HCT116 (cell line): Measurements from ENCODE around the gene SLITRK2. TPM values are rescaled to one million over a fixed set of nuclear protein-coding genes. Genes with fewer than 3 reads are reported as not detected.

ENCODE experiments used
- ATAC-seq: fragments of 200-7000 bp; cut with Tn5 transposase; 2 replicates; pipeline ENCODE4 v1.9.1; 2020; ENCODE audit warnings: mild to moderate bottlenecking, moderate library complexity
- BruUV-seq: library from RNA; stranded (reverse); fragments of 400-500 nt; replicated peaks from 2 replicates; lab custom pipeline; 2021; lab: Mats Ljungman, UMichigan
- CTCF ChIA-PET: fragments of 300-600 bp; sonication (Branson Sonifier 250); formaldehyde crosslinking; loops from one replicate; lab custom pipeline; 2021; ENCODE audit warnings: antibody characterized with exemption; lab: Charles Lee
- POLR2A ChIA-PET: fragments of 300-600, 350-600 bp; sonication (Branson Sonifier 250); formaldehyde crosslinking; loops from one replicate; lab custom pipeline; 2021; ENCODE audit warnings: antibody characterized with exemption; lab: Charles Lee
- RAD21 ChIA-PET, 2 experiments: fragments of 300-600 bp; sonication (Branson Sonifier 250); formaldehyde crosslinking; loops; one replicate each; lab custom pipeline; 2023; ENCODE audit warnings: low total read pairs in 2 of 2; ENCODE audit not compliant: uncharacterized antibody in 2 of 2, unreplicated experiment in 2 of 2, low non-redundant PET in 1 of 2; lab: Charles Lee
- DNase-seq: peaks from one replicate; pipeline ENCODE4 v3.0.0-alpha.2; 2010; ENCODE audit warnings: low read depth, low spot score
- H2AFZ ChIP-seq: fragments of 200-600 bp; shearing (Covaris generic), sonication (generic); 2 replicates; pipeline ENCODE4 v1.6.1; 2017; ENCODE audit warnings: low read depth, mixed run types, mixed read lengths, antibody characterized with exemption, low read length; ENCODE audit not compliant: poor library complexity, severe bottlenecking
- H3K27ac ChIP-seq: 2 replicates; pipeline ENCODE4 v1.5.1; 2012; ENCODE audit warnings: low read depth, low read length
- H3K27me3 ChIP-seq: fragments of 200-600 bp; sonication (generic); 2 replicates; pipeline ENCODE4 v1.6.1; 2016; ENCODE audit warnings: mixed run types, low read length, mixed read lengths; ENCODE audit not compliant: insufficient read depth
- H3K36me3 ChIP-seq, 2 experiments: fragments of 200-500 bp in 1 of 2; fragments of 200-600 bp in 1 of 2; sonication (Bioruptor generic) in 1 of 2; sonication (generic) in 1 of 2; 2 replicates each; pipeline versions ENCODE4 v1.5.1 to v1.6.1; 2014 to 2016; ENCODE audit warnings: low read length in 2 of 2, inconsistent platforms in 1 of 2, mixed read lengths in 1 of 2, mixed run types in 1 of 2; ENCODE audit not compliant: insufficient read depth in 2 of 2, control insufficient read depth in 1 of 2
- H3K4me1 ChIP-seq, 2 experiments: fragments of 200-600 bp in 1 of 2; sonication (generic) in 1 of 2; 2 replicates each; pipeline versions ENCODE4 v1.5.1 to v1.6.1; 2012 to 2017; ENCODE audit warnings: low read length in 2 of 2, inconsistent platforms in 1 of 2, mild to moderate bottlenecking in 1 of 2, mixed read lengths in 1 of 2, mixed run types in 1 of 2, moderate library complexity in 1 of 2; ENCODE audit not compliant: insufficient read depth in 2 of 2, control insufficient read depth in 1 of 2
- H3K4me2 ChIP-seq: fragments of 200-600 bp; sonication (generic); 2 replicates; pipeline ENCODE4 v1.6.1; 2017; ENCODE audit warnings: mixed run types, low read length, mixed read lengths
- H3K4me3 ChIP-seq, 2 experiments: fragments of 200-600 bp in 1 of 2; sonication (generic) in 1 of 2; replicated peaks in 1 of 2; 2 replicates each; pipeline ENCODE4 v1.5.1; 2011 to 2016; ENCODE audit warnings: low read length in 2 of 2, control low read depth in 1 of 2, low read depth in 1 of 2, mild to moderate bottlenecking in 1 of 2, mixed read lengths in 1 of 2, mixed run types in 1 of 2
- H3K79me2 ChIP-seq: fragments of 200-600 bp; sonication (generic); 2 replicates; pipeline ENCODE4 v1.6.1; 2017; ENCODE audit warnings: mild to moderate bottlenecking, mixed run types, low read length, moderate library complexity, mixed read lengths; ENCODE audit not compliant: insufficient read depth
- H3K9ac ChIP-seq: fragments of 200-600 bp; sonication (generic); 2 replicates; pipeline ENCODE4 v1.6.1; 2016; ENCODE audit warnings: low read length, mixed read lengths
- H3K9me2 ChIP-seq: fragments of 200-600 bp; sonication (generic), shearing (Covaris generic); 2 replicates; pipeline ENCODE4 v1.6.1; 2017; ENCODE audit warnings: mixed run types, mild to moderate bottlenecking, moderate library complexity; ENCODE audit not compliant: insufficient read depth
- H3K9me3 ChIP-seq, 2 experiments: fragments of 200-500 bp in 1 of 2; fragments of 200-600 bp in 1 of 2; sonication (Bioruptor generic) in 1 of 2; sonication (generic) in 1 of 2; 2 replicates each; pipeline ENCODE4 v1.6.1; 2014 to 2017; ENCODE audit warnings: low read length in 2 of 2, mixed read lengths in 2 of 2, inconsistent platforms in 1 of 2, low read depth in 1 of 2, mild to moderate bottlenecking in 1 of 2, mixed run types in 1 of 2, moderate library complexity in 1 of 2; ENCODE audit not compliant: control insufficient read depth in 1 of 2, insufficient read depth in 1 of 2
- H4K20me1 ChIP-seq: fragments of 200-600 bp; sonication (generic), shearing (Covaris generic); 2 replicates; pipeline ENCODE4 v1.6.1; 2017; ENCODE audit warnings: mixed run types, mild to moderate bottlenecking, moderate library complexity; ENCODE audit not compliant: insufficient read depth
- CBX3 ChIP-seq: IDR thresholded peaks from 2 replicates; pipeline ENCODE4 v1.6.1; 2012; ENCODE audit warnings: low read depth
- CTCF ChIP-seq, 3 experiments: fragments of 200-600 bp in 1 of 3; sonication (generic) in 1 of 3; IDR thresholded peaks in 2 of 3; conservative IDR thresholded peaks in 1 of 3; 2 replicates each; pipeline ENCODE4 v1.5.1; 2012 to 2017; ENCODE audit warnings: low read depth in 2 of 3, low read length in 2 of 3, antibody characterized with exemption in 1 of 3, borderline replicate concordance in 1 of 3, control low read depth in 1 of 3, mild to moderate bottlenecking in 1 of 3, mixed read lengths in 1 of 3, mixed run types in 1 of 3, moderate library complexity in 1 of 3; ENCODE audit not compliant: insufficient read depth in 1 of 3
- FOSL1 ChIP-seq: IDR thresholded peaks from 2 replicates; pipeline ENCODE4 v1.6.1; 2012; ENCODE audit warnings: low read depth
- JUND ChIP-seq: IDR thresholded peaks from 2 replicates; pipeline ENCODE4 v1.6.1; 2012
- POLR2AphosphoS5 ChIP-seq: IDR thresholded peaks from 2 replicates; pipeline ENCODE4 v1.6.1; 2011; ENCODE audit warnings: mild to moderate bottlenecking, low read depth, low read length, moderate library complexity
- SP1 ChIP-seq: IDR thresholded peaks from 2 replicates; pipeline ENCODE4 v1.6.1; 2012; ENCODE audit warnings: low read depth
- SRF ChIP-seq: IDR thresholded peaks from 2 replicates; pipeline ENCODE4 v1.6.1; 2012; ENCODE audit warnings: low read depth
- YY1 ChIP-seq: IDR thresholded peaks from 2 replicates; pipeline ENCODE4 v1.6.1; 2011; ENCODE audit warnings: low read length, low read depth, moderate library complexity, mild to moderate bottlenecking; ENCODE audit not compliant: insufficient replicate concordance; ENCODE audit errors: extremely low read depth
- ZBTB33 ChIP-seq: IDR thresholded peaks from 2 replicates; pipeline ENCODE4 v1.6.1; 2011; ENCODE audit warnings: mild to moderate bottlenecking, low read length, moderate library complexity; ENCODE audit not compliant: insufficient replicate concordance; ENCODE audit errors: extremely low read depth
- intact Hi-C: fragments of 100-400 bp; cut with micrococcal nuclease; formaldehyde crosslinking; loops from 2 replicates; pipeline ENCODE4 v1.10.0; 2022
- total RNA-seq: library from RNA; stranded (reverse); gene quantifications from one replicate; pipeline ENCODE4 v1.2.1, GENCODE V29; 2021; ENCODE audit not compliant: unreplicated experiment
- TF ChIP-seq, protein P1 (sequence below): IDR thresholded peaks from 2 replicates; pipeline ENCODE4 v1.6.1; 2012; ENCODE audit warnings: low read depth
- TF ChIP-seq, protein P2 (sequence below): IDR thresholded peaks from 2 replicates; pipeline ENCODE4 v1.6.1; 2012

SLITRK2 gene
- total RNA-seq, 1 experiment from 2014 or later, result not detected

- Histone ChIP-seq H3K9me3 (no peaks in the 10 kb centered on the region), H2AFZ (no peak overlapping the region), H3K27ac (no peak overlapping the region), H3K36me3 (no peaks in the 10 kb centered on the region), H3K4me1 (no peaks in the 10 kb centered on the region), H3K27me3 (no peaks in the 10 kb centered on the region), H3K4me3 (no peak overlapping the region), H3K9ac (no peak overlapping the region), H3K4me2 (no peak overlapping the region), H3K79me2 (no peaks in the 10 kb centered on the region), H4K20me1 (no peaks in the 10 kb centered on the region), H3K9me2 (no peaks in the 10 kb centered on the region)
- POLR2A ChIA-PET, result no interaction called here
- intact Hi-C loops, result no loop called here
- BruUV-seq, result no TSS peak
- ATAC-seq (no peak), DNase-seq (no peak)
- CTCF ChIA-PET, result no interaction called here
- RAD21 ChIA-PET, result no interaction called here
- TF ChIP-seq YY1 (no peak), POLR2AphosphoS5 (no peak), CTCF (IDR thresholded peaks at IDR 0.05 in 2 of 3, conservative IDR thresholded peaks at IDR 0.05 in 1 of 3; ENCODE audit: borderline replicate concordance in 1 of 3, insufficient read depth in 1 of 3, low read depth in 2 of 3, low read length in 2 of 3) (no peak), JUND (no peak), ZBTB33 (no peak), FOSL1 (no peak), SRF (no peak), SP1 (no peak), CBX3 (no peak)
- TF ChIP-seq, protein P1, sequence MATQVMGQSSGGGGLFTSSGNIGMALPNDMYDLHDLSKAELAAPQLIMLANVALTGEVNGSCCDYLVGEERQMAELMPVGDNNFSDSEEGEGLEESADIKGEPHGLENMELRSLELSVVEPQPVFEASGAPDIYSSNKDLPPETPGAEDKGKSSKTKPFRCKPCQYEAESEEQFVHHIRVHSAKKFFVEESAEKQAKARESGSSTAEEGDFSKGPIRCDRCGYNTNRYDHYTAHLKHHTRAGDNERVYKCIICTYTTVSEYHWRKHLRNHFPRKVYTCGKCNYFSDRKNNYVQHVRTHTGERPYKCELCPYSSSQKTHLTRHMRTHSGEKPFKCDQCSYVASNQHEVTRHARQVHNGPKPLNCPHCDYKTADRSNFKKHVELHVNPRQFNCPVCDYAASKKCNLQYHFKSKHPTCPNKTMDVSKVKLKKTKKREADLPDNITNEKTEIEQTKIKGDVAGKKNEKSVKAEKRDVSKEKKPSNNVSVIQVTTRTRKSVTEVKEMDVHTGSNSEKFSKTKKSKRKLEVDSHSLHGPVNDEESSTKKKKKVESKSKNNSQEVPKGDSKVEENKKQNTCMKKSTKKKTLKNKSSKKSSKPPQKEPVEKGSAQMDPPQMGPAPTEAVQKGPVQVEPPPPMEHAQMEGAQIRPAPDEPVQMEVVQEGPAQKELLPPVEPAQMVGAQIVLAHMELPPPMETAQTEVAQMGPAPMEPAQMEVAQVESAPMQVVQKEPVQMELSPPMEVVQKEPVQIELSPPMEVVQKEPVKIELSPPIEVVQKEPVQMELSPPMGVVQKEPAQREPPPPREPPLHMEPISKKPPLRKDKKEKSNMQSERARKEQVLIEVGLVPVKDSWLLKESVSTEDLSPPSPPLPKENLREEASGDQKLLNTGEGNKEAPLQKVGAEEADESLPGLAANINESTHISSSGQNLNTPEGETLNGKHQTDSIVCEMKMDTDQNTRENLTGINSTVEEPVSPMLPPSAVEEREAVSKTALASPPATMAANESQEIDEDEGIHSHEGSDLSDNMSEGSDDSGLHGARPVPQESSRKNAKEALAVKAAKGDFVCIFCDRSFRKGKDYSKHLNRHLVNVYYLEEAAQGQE, result no peak
- TF ChIP-seq, protein P2, sequence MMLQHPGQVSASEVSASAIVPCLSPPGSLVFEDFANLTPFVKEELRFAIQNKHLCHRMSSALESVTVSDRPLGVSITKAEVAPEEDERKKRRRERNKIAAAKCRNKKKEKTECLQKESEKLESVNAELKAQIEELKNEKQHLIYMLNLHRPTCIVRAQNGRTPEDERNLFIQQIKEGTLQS, result no peak
Observed at GRCh38 chrX:145816601-145817315, 871 bp upstream of the SLITRK2 start.
